H9 (cell line): ENCODE measurements around the gene FAM78B. TPM values are rescaled to one million over a fixed set of nuclear protein-coding genes. Genes with fewer than 3 reads are reported as not detected.

ENCODE experiments used
- DNase-seq: peaks from one replicate; pipeline ENCODE4 v3.0.0-alpha.2; 2017
- H2AFZ ChIP-seq: one replicate; pipeline ENCODE4 v1.6.1; 2013; ENCODE audit warnings: mild to moderate bottlenecking, low read length, control low read depth, moderate library complexity
- H2AK5ac ChIP-seq: 2 replicates; pipeline ENCODE4 v1.6.1; 2013; ENCODE audit warnings: low read length, control low read depth, mixed read lengths; ENCODE audit not compliant: insufficient read length
- H2BK120ac ChIP-seq: one replicate; pipeline ENCODE4 v1.6.1; 2013; ENCODE audit warnings: low read depth, mild to moderate bottlenecking, low read length, control low read depth, inconsistent platforms; ENCODE audit not compliant: poor library complexity, severe bottlenecking
- H2BK12ac ChIP-seq: 2 replicates; pipeline ENCODE4 v1.6.1; 2013; ENCODE audit warnings: low read length, control low read depth, mixed read lengths, low read depth; ENCODE audit not compliant: insufficient read length
- H2BK15ac ChIP-seq: 2 replicates; pipeline ENCODE4 v1.6.1; 2013; ENCODE audit warnings: low read depth, low read length, control low read depth
- H2BK20ac ChIP-seq: one replicate; pipeline ENCODE4 v1.6.1; 2013; ENCODE audit warnings: low read depth, mild to moderate bottlenecking, low read length, control low read depth, inconsistent platforms; ENCODE audit not compliant: poor library complexity, severe bottlenecking
- H2BK5ac ChIP-seq: 2 replicates; pipeline ENCODE4 v1.6.1; 2013; ENCODE audit warnings: low read length, control low read depth, mixed read lengths; ENCODE audit not compliant: insufficient read length
- H3K14ac ChIP-seq: 2 replicates; pipeline ENCODE4 v1.6.1; 2013; ENCODE audit warnings: low read length, control low read depth; ENCODE audit not compliant: insufficient read depth
- H3K18ac ChIP-seq: 2 replicates; pipeline ENCODE4 v1.6.1; 2013; ENCODE audit warnings: low read depth, mild to moderate bottlenecking, mixed read lengths, low read length, control low read depth; ENCODE audit not compliant: insufficient read length
- H3K23ac ChIP-seq: 2 replicates; pipeline ENCODE4 v1.6.1; 2013; ENCODE audit warnings: low read length, control low read depth, mixed read lengths, low read depth; ENCODE audit not compliant: insufficient read length
- H3K23me2 ChIP-seq: 2 replicates; pipeline ENCODE4 v1.6.1; 2013; ENCODE audit warnings: low read depth, mild to moderate bottlenecking, mixed read lengths, low read length, control low read depth; ENCODE audit not compliant: insufficient read length, poor library complexity, severe bottlenecking
- H3K27ac ChIP-seq: 2 replicates; pipeline ENCODE4 v1.5.1; 2013; ENCODE audit warnings: low read length, control low read depth, mixed read lengths, low read depth; ENCODE audit not compliant: insufficient read length
- H3K27me3 ChIP-seq: 2 replicates; pipeline ENCODE4 v1.6.1; 2013; ENCODE audit warnings: low read length, control low read depth, inconsistent platforms; ENCODE audit not compliant: insufficient read depth
- H3K4ac ChIP-seq: 2 replicates; pipeline ENCODE4 v1.6.1; 2013; ENCODE audit warnings: low read depth, mild to moderate bottlenecking, control low read depth, inconsistent platforms, low read length, moderate library complexity
- H3K4me1 ChIP-seq: 2 replicates; pipeline ENCODE4 v1.6.1; 2013; ENCODE audit warnings: low read length, control low read depth, inconsistent platforms; ENCODE audit not compliant: insufficient read depth
- H3K4me2 ChIP-seq: 2 replicates; pipeline ENCODE4 v1.6.1; 2013; ENCODE audit warnings: low read length, control low read depth, mixed read lengths; ENCODE audit not compliant: insufficient read length, insufficient read depth
- H3K56ac ChIP-seq: 2 replicates; pipeline ENCODE4 v1.6.1; 2013; ENCODE audit warnings: low read depth, mild to moderate bottlenecking, mixed read lengths, low read length, control low read depth; ENCODE audit not compliant: insufficient read length
- H3K79me1 ChIP-seq: 2 replicates; pipeline ENCODE4 v1.6.1; 2013; ENCODE audit warnings: low read depth, mild to moderate bottlenecking, moderate library complexity, low read length, control low read depth, inconsistent platforms; ENCODE audit not compliant: insufficient read depth, poor library complexity, severe bottlenecking
- H3K79me2 ChIP-seq: 2 replicates; pipeline ENCODE4 v1.6.1; 2013; ENCODE audit warnings: low read length, control low read depth, inconsistent platforms; ENCODE audit not compliant: insufficient read depth
- H3K9ac ChIP-seq: 2 replicates; pipeline ENCODE4 v1.6.1; 2013; ENCODE audit warnings: low read length, control low read depth, mixed read lengths; ENCODE audit not compliant: insufficient read length; ENCODE audit errors: extremely low read depth
- H3K9me3 ChIP-seq: one replicate; pipeline ENCODE4 v1.6.1; 2013; ENCODE audit warnings: low read depth, low read length, inconsistent platforms; ENCODE audit not compliant: control insufficient read depth
- H3T11ph ChIP-seq: one replicate; pipeline ENCODE4 v1.6.1; 2013; ENCODE audit warnings: mild to moderate bottlenecking, low read length, control low read depth, inconsistent platforms
- H4K20me1 ChIP-seq: one replicate; pipeline ENCODE4 v1.6.1; 2013; ENCODE audit not compliant: control insufficient read depth, insufficient read length, insufficient read depth
- H4K5ac ChIP-seq: 2 replicates; pipeline ENCODE4 v1.6.1; 2013; ENCODE audit warnings: low read depth, mild to moderate bottlenecking, mixed read lengths, low read length, control low read depth; ENCODE audit not compliant: insufficient read length
- H4K8ac ChIP-seq: replicated peaks from 2 replicates; pipeline ENCODE4 v1.6.1; 2013; ENCODE audit warnings: low read length, control low read depth, mixed read lengths, low read depth; ENCODE audit not compliant: insufficient read length
- H4K91ac ChIP-seq: 2 replicates; pipeline ENCODE4 v1.6.1; 2013; ENCODE audit warnings: low read depth, mild to moderate bottlenecking, moderate library complexity, mixed read lengths, low read length, control low read depth; ENCODE audit not compliant: insufficient read length
- H3K27ac Mint-ChIP-seq, 3 experiments: 2 replicates in 2 of 3; 3 replicates in 1 of 3; pipeline ENCODE4 v1.8.0; 2020 to 2021; ENCODE audit warnings: mixed read lengths in 3 of 3, mild to moderate bottlenecking in 1 of 3, moderate library complexity in 1 of 3
- H3K27me3 Mint-ChIP-seq: 2 replicates; pipeline ENCODE4 v1.8.0; 2021; ENCODE audit warnings: low read depth, mild to moderate bottlenecking, moderate library complexity, mixed read lengths
- H3K36me3 Mint-ChIP-seq, 3 experiments: 2 replicates in 2 of 3; 3 replicates in 1 of 3; pipeline ENCODE4 v1.8.0; 2020 to 2021; ENCODE audit warnings: low read depth in 3 of 3, mixed read lengths in 3 of 3; ENCODE audit not compliant: insufficient read depth in 1 of 3
- H3K4me1 Mint-ChIP-seq, 2 experiments: 2 replicates each; pipeline ENCODE4 v1.8.0; 2020; ENCODE audit warnings: mixed read lengths in 2 of 2
- H3K4me3 Mint-ChIP-seq, 2 experiments: 2 replicates in 1 of 2; 3 replicates in 1 of 2; pipeline ENCODE4 v1.8.0; 2020 to 2021; ENCODE audit warnings: mild to moderate bottlenecking in 2 of 2, mixed read lengths in 2 of 2, moderate library complexity in 1 of 2
- H3K9me3 Mint-ChIP-seq, 2 experiments: 2 replicates in 1 of 2; 3 replicates in 1 of 2; pipeline ENCODE4 v1.8.0; 2020; ENCODE audit warnings: mild to moderate bottlenecking in 2 of 2, mixed read lengths in 2 of 2, moderate library complexity in 1 of 2
- CTCF ChIP-seq: fragments of 200-600 bp; sonication (generic); conservative IDR thresholded peaks from 3 replicates; pipeline ENCODE4 v1.8.0; 2021; ENCODE audit warnings: antibody characterized with exemption, mild to moderate bottlenecking
- WGBS: extraction: QIAGEN DNeasy Blood & Tissue Kit; methylation state at CpG from one replicate; pipeline ENCODE4 v1.1.7; 2013; ENCODE audit warnings: missing lambda C conversion rate, low lambda C conversion rate, mixed read lengths; ENCODE audit not compliant: insufficient read length; ENCODE audit errors: extremely low coverage; 5-methylcytosine and 5-hydroxymethylcytosine counted together
- total RNA-seq: library from RNA; stranded (reverse); gene quantifications from 2 replicates; pipeline ENCODE4 v1.2.1, GENCODE V29; 2021

Gene FAM78B
- total RNA-seq, 1 experiment from 2014 or later = 2.3 TPM

DNA sequence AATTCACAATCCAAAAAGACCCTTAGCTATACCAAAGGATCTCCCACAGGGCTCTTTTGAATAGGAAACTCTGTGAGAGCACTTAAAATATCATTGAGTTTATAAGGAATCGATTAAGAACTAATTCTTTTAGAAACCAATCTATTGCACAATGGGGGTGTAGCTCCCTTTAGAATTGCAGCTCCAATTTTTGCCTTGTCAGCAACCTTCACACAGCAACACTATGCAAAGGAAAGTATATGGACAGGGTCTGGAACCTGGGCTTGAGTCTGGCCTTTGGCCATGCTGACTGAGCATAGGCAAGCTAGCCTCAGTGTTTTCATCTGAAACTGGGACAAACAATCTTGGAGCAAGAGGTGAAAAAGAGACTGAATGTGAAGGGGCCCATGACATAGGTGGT, 17.2 kb upstream of the FAM78B start:
- no peak overlapping the region for H3K4ac ChIP-seq
- H3K4me3 Mint-ChIP-seq = no peak overlapping the region
- H3K4me1 ChIP-seq = peaks cover 4% of the 10 kb centered on the region; the same call in 1 of the 2 replicates
- H3K36me3 Mint-ChIP-seq = no peaks in the 10 kb centered on the region
- no peak overlapping the region for H4K5ac ChIP-seq
- no peak overlapping the region for H3K27ac ChIP-seq
- H2BK120ac ChIP-seq = no peak overlapping the region
- no peak overlapping the region for H2BK15ac ChIP-seq
- no peaks in the 10 kb centered on the region for H3K27me3 Mint-ChIP-seq
- no peak overlapping the region for H4K8ac ChIP-seq
- no peaks in the 10 kb centered on the region for H3K9me3 Mint-ChIP-seq
- peaks cover 8 to 20% of the 10 kb centered on the region in 2 experiments; a peak in 3 of 4 replicates for H3K4me1 Mint-ChIP-seq
- H3K9me3 ChIP-seq = no peaks in the 10 kb centered on the region
- no peak overlapping the region for H2BK20ac ChIP-seq
- H3K9ac ChIP-seq = no peak overlapping the region
- no peaks in the 10 kb centered on the region for H3K23me2 ChIP-seq
- no peak overlapping the region for H3K56ac ChIP-seq
- no peak overlapping the region for H2AFZ ChIP-seq
- no CpG with 5 or more reads among the region's 1 CpG for WGBS
- H3K4me2 ChIP-seq = no peak overlapping the region
- no peaks in the 10 kb centered on the region for H3K79me1 ChIP-seq
- no peak overlapping the region for H2AK5ac ChIP-seq
- no peak overlapping the region for H2BK5ac ChIP-seq
- no peak overlapping the region for H3K18ac ChIP-seq
- no peaks in the 10 kb centered on the region for H3K27me3 ChIP-seq
- no peak overlapping the region for H2BK12ac ChIP-seq
- H4K20me1 ChIP-seq = no peaks in the 10 kb centered on the region
- no peaks in the 10 kb centered on the region for H3K79me2 ChIP-seq
- no peak overlapping the region for H3K14ac ChIP-seq
- H3K23ac ChIP-seq = no peak overlapping the region
- no peak for DNase-seq
- no peak overlapping the region for H3K27ac Mint-ChIP-seq
- TF ChIP-seq CTCF = no peak
- no peak overlapping the region for H3T11ph ChIP-seq
- H4K91ac ChIP-seq = no peak overlapping the region
